Measurements from ENCODE around the gene FSD1. TPM values are rescaled to one million over a fixed set of nuclear protein-coding genes. Genes with fewer than 3 reads are reported as not detected.

FSD1 gene
- total and polyA plus RNA-seq, 10 donors, result 0.80 to 6.6 (median 2.2) TPM

- H3K27me3 ChIP-seq (replicated peaks in 1 of 7), result no peaks in the 10 kb centered on the region
- intact Hi-C loops (cut with DNase I; ENCODE audit: low total_unique reads), result no loop called here
- no peak for TF ChIP-seq POLR2A (IDR thresholded peaks at IDR 0.05)
- peak in 1 of 3 donors; percentile 6 for TF ChIP-seq POLR2AphosphoS5 (IDR thresholded peaks at IDR 0.05)
- no peaks in the 10 kb centered on the region for H3K9me3 ChIP-seq
- 82 to 92% (median 91%) methylated on average over 10 to 15 of the region's 15 CpGs for WGBS, 5 donors
- H3K27ac ChIP-seq, result peak overlapping the region; percentile 77 to 92 (median 86)
- H3K4me3 ChIP-seq, result peak overlapping the region in 5 of 8 donors; percentile 1 to 66 (median 35)
- peaks cover 0 to 51% (median 16%) of the 10 kb centered on the region in 6 donors for H3K36me3 ChIP-seq
- peaks cover 78 to 92% (median 81%) of the 10 kb centered on the region in 6 donors for H3K4me1 ChIP-seq
- no peak for DNase-seq
Observed at GRCh38 chr19:4370418-4371041, 66.1 kb downstream of the FSD1 start.

GRCh38 chr19:4371247-4372164 is 67.1 kb downstream of the FSD1 start:
- 82 to 93% (median 92%) methylated on average over 23 to 31 of the region's 31 CpGs for WGBS, 5 donors
- no peak for DNase-seq
- peaks cover 88 to 98% (median 91%) of the 10 kb centered on the region in 6 donors for H3K4me1 ChIP-seq
- TF ChIP-seq POLR2AphosphoS5 (IDR thresholded peaks at IDR 0.05), result peak in 1 of 3 donors; percentile 2
- TF ChIP-seq CTCF (IDR thresholded peaks at IDR 0.05 in 8 of 11, conservative IDR thresholded peaks at IDR 0.05 in 3 of 11), result no peak
- no peak for TF ChIP-seq POLR2A (IDR thresholded peaks at IDR 0.05)
- H3K27ac ChIP-seq, result peak overlapping the region in 6 of 8 donors; percentile 4 to 92 (median 86)
- no peaks in the 10 kb centered on the region for H3K27me3 ChIP-seq (replicated peaks in 1 of 7)
- H3K9me3 ChIP-seq, result no peaks in the 10 kb centered on the region
- intact Hi-C loops (cut with DNase I; ENCODE audit: low total_unique reads), result no loop called here
- no peak overlapping the region for H3K4me3 ChIP-seq
- peaks cover 0 to 42% (median 6%) of the 10 kb centered on the region in 6 donors for H3K36me3 ChIP-seq

GRCh38 chr19:4372165-4373012 is 68.0 kb downstream of the FSD1 start:
- Histone ChIP-seq H3K36me3 (peaks cover 0 to 40% (median 0%) of the 10 kb centered on the region in 6 donors), H3K27me3 (replicated peaks in 1 of 7) (no peaks in the 10 kb centered on the region), H3K4me3 (no peak overlapping the region), H3K9me3 (no peaks in the 10 kb centered on the region), H3K27ac (peak overlapping the region in 6 of 8 donors; percentile 36 to 92 (median 86)), H3K4me1 (peaks cover 96 to 100% (median 99%) of the 10 kb centered on the region in 6 donors)
- WGBS, 5 donors, result 78 to 89% (median 85%) methylated on average over 18 to 22 of the region's 22 CpGs
- intact Hi-C loops (cut with DNase I; ENCODE audit: low total_unique reads), result no loop called here
- peak in 1 of 3 donors; percentile 33 for TF ChIP-seq POLR2AphosphoS5 (IDR thresholded peaks at IDR 0.05)
- TF ChIP-seq CTCF (IDR thresholded peaks at IDR 0.05 in 8 of 11, conservative IDR thresholded peaks at IDR 0.05 in 3 of 11), result no peak
- DNase-seq, result no peak

- peaks cover 0 to 40% (median 2%) of the 10 kb centered on the region in 6 donors for H3K36me3 ChIP-seq
- no peak overlapping the region for H3K4me3 ChIP-seq
- no peak for DNase-seq
- no peaks in the 10 kb centered on the region for H3K9me3 ChIP-seq
- H3K27me3 ChIP-seq (replicated peaks in 1 of 7), result no peaks in the 10 kb centered on the region
- WGBS, 5 donors, result 78 to 95% (median 93%) methylated on average over 4 to 8 of the region's 8 CpGs
- peaks cover 95 to 100% (median 100%) of the 10 kb centered on the region in 6 donors for H3K4me1 ChIP-seq
- TF ChIP-seq CTCF (IDR thresholded peaks at IDR 0.05 in 8 of 11, conservative IDR thresholded peaks at IDR 0.05 in 3 of 11), result no peak
- no peak for TF ChIP-seq POLR2AphosphoS5 (IDR thresholded peaks at IDR 0.05)
- no peak for TF ChIP-seq POLR2A (IDR thresholded peaks at IDR 0.05)
- H3K27ac ChIP-seq, result peak overlapping the region; percentile 37 to 92 (median 85)
- intact Hi-C loops (cut with DNase I; ENCODE audit: low total_unique reads), result no loop called here
Observed at GRCh38 chr19:4373013-4373367, 68.6 kb downstream of the FSD1 start.

All from spleen (tissue), 11 donors.